GM18520 (cell line): Measurements from ENCODE around the gene LDAH.
"Not testable (repeated sequence)": the region's sequence is repeated elsewhere in the genome, so short reads cannot be mapped to it uniquely, and the experiment has no call there.

Experiments
- ATAC-seq: cut with Tn5 transposase; IDR thresholded peaks from one replicate; pipeline ENCODE4 v1.9.1; 2021; ENCODE audit not compliant: unreplicated experiment

The LDAH gene

GRCh38 chr2:20724500-20725053 is 98.3 kb downstream of the LDAH start:
- no peak for ATAC-seq

GRCh38 chr2:20723543-20723942 is 99.4 kb downstream of the LDAH start:
- ATAC-seq, result no peak

GRCh38 chr2:20722592-20723240 is 100.2 kb downstream of the LDAH start:
- ATAC-seq, result no peak

GRCh38 chr2:20717641-20718040 is 105.3 kb downstream of the LDAH start:
- no peak for ATAC-seq

GRCh38 chr2:20716164-20716563 is 106.7 kb downstream of the LDAH start:
- ATAC-seq, result not testable (repeated sequence)

- not testable (repeated sequence) for ATAC-seq
These were observed 108.5 kb downstream of the LDAH start for GRCh38 chr2:20714412-20714811.

- ATAC-seq, result not testable (repeated sequence)
These were observed 109.3 kb downstream of the LDAH start for GRCh38 chr2:20713585-20713984.

- not testable (repeated sequence) for ATAC-seq
These were observed 111.3 kb downstream of the LDAH start for GRCh38 chr2:20711641-20712040.

- no peak for ATAC-seq
These were observed 115.3 kb downstream of the LDAH start for GRCh38 chr2:20707601-20708000.

- ATAC-seq, result no peak
These were observed 116.1 kb downstream of the LDAH start for GRCh38 chr2:20706786-20707185.

- no peak for ATAC-seq
These were observed 116.7 kb downstream of the LDAH start for GRCh38 chr2:20706217-20706616.

- ATAC-seq, result no peak
These were observed 118.0 kb downstream of the LDAH start for GRCh38 chr2:20704886-20705285.

GRCh38 chr2:20702563-20702962 is 120.3 kb downstream of the LDAH start:
- ATAC-seq, result no peak

GRCh38 chr2:20698916-20699613 is 123.8 kb downstream of the LDAH start:
- no peak for ATAC-seq

- ATAC-seq, result no peak
These were observed 125.5 kb downstream of the LDAH start for GRCh38 chr2:20697322-20697934.

- no peak for ATAC-seq
These were observed 126.5 kb downstream of the LDAH start for GRCh38 chr2:20696366-20696765.

- no peak for ATAC-seq
These were observed 129.6 kb downstream of the LDAH start for GRCh38 chr2:20693317-20693716.

GRCh38 chr2:20692081-20692480 is 130.8 kb downstream of the LDAH start:
- no peak for ATAC-seq

- no peak for ATAC-seq
These were observed 131.7 kb downstream of the LDAH start for GRCh38 chr2:20691076-20691734.

- ATAC-seq, result no peak
These were observed 133.3 kb downstream of the LDAH start for GRCh38 chr2:20689428-20690264.
